Mucosa of rectum (tissue), 2 donors: ENCODE data around the gene RPL10.
A peak's percentile ranks its signal among the peaks of the same experiment; 100 is the strongest.

Experiments used
- H3K27ac ChIP-seq, 2 donors: one replicate each; pipeline ENCODE4 v1.7.0; 2013; ENCODE audit warnings: inconsistent platforms in 2 of 2, low read depth in 2 of 2, low read length in 2 of 2
- H3K27me3 ChIP-seq, 2 donors: one replicate each; pipeline ENCODE4 v1.7.0; 2013; ENCODE audit warnings: low read length in 2 of 2; ENCODE audit not compliant: control insufficient read depth in 2 of 2, insufficient read depth in 2 of 2
- H3K36me3 ChIP-seq, 2 donors: one replicate each; pipeline ENCODE4 v1.7.0; 2013; ENCODE audit warnings: low read length in 2 of 2; ENCODE audit not compliant: control insufficient read depth in 2 of 2, insufficient read depth in 2 of 2
- H3K4me1 ChIP-seq, 2 donors: one replicate each; pipeline ENCODE4 v1.7.0; 2013; ENCODE audit warnings: low read length in 2 of 2, mild to moderate bottlenecking in 1 of 2; ENCODE audit not compliant: control insufficient read depth in 2 of 2, insufficient read depth in 2 of 2
- H3K4me3 ChIP-seq, 2 donors: one replicate each; pipeline ENCODE4 v1.7.0; 2013; ENCODE audit warnings: low read length in 2 of 2
- H3K9ac ChIP-seq, 2 donors: one replicate each; pipeline ENCODE4 v1.7.0; 2013; ENCODE audit warnings: low read length in 2 of 2, low read depth in 1 of 2, mild to moderate bottlenecking in 1 of 2
- H3K9me3 ChIP-seq, 2 donors: one replicate each; pipeline ENCODE4 v1.7.0; 2013; ENCODE audit warnings: low read length in 2 of 2; ENCODE audit not compliant: control insufficient read depth in 2 of 2
- donor health status: healthy.
- donor health status: Normal muscosa, but diverticular disease.

Gene RPL10

GRCh38 chrX:154397888-154398667 is at the start of gene RPL10:
RPL10 (plus strand) TSS chrX:154398377; CDS start chrX:154398520, 143 bp downstream.
- Histone ChIP-seq H3K27ac (peak within 1 kb of the TSS; percentile 99), H3K4me3 (peak within 1 kb of the TSS; percentile 88 to 92), H3K9ac (peak within 1 kb of the TSS; percentile 97 to 99), H3K9me3 (no peaks in the 10 kb centered on the region), H3K36me3 (peaks cover 19 to 22% of the 10 kb centered on the region in 2 donors), H3K4me1 (peaks cover 9 to 12% of the 10 kb centered on the region in 2 donors), H3K27me3 (no peaks in the 10 kb centered on the region)

GRCh38 chrX:154348646-154349358 is 49.4 kb upstream of the RPL10 start:
- Histone ChIP-seq H3K9me3 (no peaks in the 10 kb centered on the region), H3K27ac (no peak overlapping the region), H3K9ac (no peak overlapping the region)

GRCh38 chrX:154349359-154349935 is 48.7 kb upstream of the RPL10 start:
- Histone ChIP-seq H3K9me3 (no peaks in the 10 kb centered on the region), H3K4me1 (peaks cover 9 to 13% of the 10 kb centered on the region in 2 donors), H3K27me3 (no peaks in the 10 kb centered on the region), H3K4me3 (no peak overlapping the region), H3K36me3 (peaks cover 0 to 18% of the 10 kb centered on the region in 2 donors), H3K27ac (no peak overlapping the region), H3K9ac (no peak overlapping the region)

More at GRCh38 chrX:154348646-154349358, 49.4 kb upstream of the RPL10 start:
- Histone ChIP-seq H3K36me3 (peaks cover 0 to 14% of the 10 kb centered on the region in 2 donors), H3K27me3 (no peaks in the 10 kb centered on the region), H3K4me1 (peaks cover 9 to 13% of the 10 kb centered on the region in 2 donors), H3K4me3 (no peak overlapping the region)

- Histone ChIP-seq H3K27ac (no peak overlapping the region), H3K4me1 (peaks cover 9 to 13% of the 10 kb centered on the region in 2 donors), H3K4me3 (no peak overlapping the region), H3K9me3 (no peaks in the 10 kb centered on the region), H3K27me3 (no peaks in the 10 kb centered on the region), H3K36me3 (peaks cover 0 to 18% of the 10 kb centered on the region in 2 donors), H3K9ac (no peak overlapping the region)
Measured at GRCh38 chrX:154349979-154350378, 48.2 kb upstream of the RPL10 start.

- H3K36me3 ChIP-seq: peaks cover 0 to 18% of the 10 kb centered on the region in 2 donors
- no peak overlapping the region for H3K9ac ChIP-seq
- no peak overlapping the region for H3K4me3 ChIP-seq
- no peaks in the 10 kb centered on the region for H3K27me3 ChIP-seq
- H3K9me3 ChIP-seq: no peaks in the 10 kb centered on the region
- peak overlapping the region in 1 of 2 donors; percentile 23 for H3K27ac ChIP-seq
- H3K4me1 ChIP-seq: peaks cover 9 to 13% of the 10 kb centered on the region in 2 donors
Measured at GRCh38 chrX:154350429-154351182, 47.6 kb upstream of the RPL10 start.

- no peaks in the 10 kb centered on the region for H3K27me3 ChIP-seq
- H3K4me3 ChIP-seq: no peak overlapping the region
- peaks cover 0 to 18% of the 10 kb centered on the region in 2 donors for H3K36me3 ChIP-seq
- H3K4me1 ChIP-seq: peaks cover 9 to 13% of the 10 kb centered on the region in 2 donors
- H3K9me3 ChIP-seq: no peaks in the 10 kb centered on the region
- H3K27ac ChIP-seq: peak overlapping the region; percentile 46 to 52
- peak overlapping the region in 1 of 2 donors; percentile 25 for H3K9ac ChIP-seq
Measured at GRCh38 chrX:154351183-154352011, 46.8 kb upstream of the RPL10 start.

- H3K27ac ChIP-seq: peak overlapping the region; percentile 46 to 52
- no peak overlapping the region for H3K4me3 ChIP-seq
- peaks cover 9 to 13% of the 10 kb centered on the region in 2 donors for H3K4me1 ChIP-seq
- H3K9me3 ChIP-seq: no peaks in the 10 kb centered on the region
- H3K36me3 ChIP-seq: peaks cover 0 to 18% of the 10 kb centered on the region in 2 donors
- H3K9ac ChIP-seq: no peak overlapping the region
- H3K27me3 ChIP-seq: no peaks in the 10 kb centered on the region
Measured at GRCh38 chrX:154352012-154352401, 46.2 kb upstream of the RPL10 start.

GRCh38 chrX:154352466-154352865 is 45.7 kb upstream of the RPL10 start:
- H3K36me3 ChIP-seq: peaks cover 0 to 19% of the 10 kb centered on the region in 2 donors

More at GRCh38 chrX:154352466-154352865, 45.7 kb upstream of the RPL10 start:
- H3K4me3 ChIP-seq: no peak overlapping the region
- no peak overlapping the region for H3K9ac ChIP-seq
- H3K27ac ChIP-seq: no peak overlapping the region
- peaks cover 9 to 13% of the 10 kb centered on the region in 2 donors for H3K4me1 ChIP-seq
- no peaks in the 10 kb centered on the region for H3K9me3 ChIP-seq
- no peaks in the 10 kb centered on the region for H3K27me3 ChIP-seq
